ENCODE data around the gene STX16.
"Not testable (repeated sequence)": the region's sequence is repeated elsewhere in the genome, so short reads cannot be mapped to it uniquely, and the experiment has no call there.

STX16 gene

DNA sequence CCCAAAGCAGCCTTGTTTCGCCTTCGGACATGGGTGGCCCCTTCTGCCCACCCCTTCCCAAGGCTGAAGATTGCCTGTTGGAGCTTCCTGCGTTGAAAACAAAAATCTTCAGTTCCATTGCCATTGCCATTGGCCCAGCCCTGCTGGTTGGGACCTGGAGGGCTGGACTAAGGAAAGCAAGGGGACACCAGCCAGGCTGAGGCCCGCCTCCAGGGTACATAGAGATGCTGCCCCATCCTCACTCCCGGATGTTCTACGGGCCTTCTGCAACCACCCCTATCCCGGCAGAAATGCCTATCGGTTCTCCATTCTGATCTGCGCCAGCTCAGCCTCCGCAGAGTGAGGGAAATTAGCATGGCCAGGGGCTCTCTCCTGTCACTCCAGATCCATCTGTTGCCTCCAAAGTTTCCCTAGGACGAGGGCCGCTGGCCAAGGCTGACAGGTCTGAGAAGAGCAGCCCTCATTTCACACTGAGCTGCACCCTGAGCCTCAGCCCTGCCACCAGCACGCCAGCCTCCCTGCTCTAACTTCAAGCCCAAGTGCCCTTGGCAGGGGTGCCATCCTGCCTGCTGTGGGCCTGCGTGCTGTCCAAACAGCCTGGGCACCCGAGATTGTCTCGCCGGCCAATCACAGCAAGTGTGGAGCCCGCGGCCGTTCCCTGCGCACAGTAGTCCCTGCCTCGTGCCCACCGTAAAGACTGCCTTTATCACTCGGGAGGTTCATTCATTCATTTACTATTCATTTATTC is 13.4 kb upstream of the STX16 start:
- TF ChIP-seq POLR2A (IDR thresholded peaks at IDR 0.05; ENCODE audit: low read length) (no peak), GATA1 (IDR thresholded peaks at IDR 0.05; ENCODE audit: low read depth, low read length) (no peak)
- DNase-seq: no peak

DNA sequence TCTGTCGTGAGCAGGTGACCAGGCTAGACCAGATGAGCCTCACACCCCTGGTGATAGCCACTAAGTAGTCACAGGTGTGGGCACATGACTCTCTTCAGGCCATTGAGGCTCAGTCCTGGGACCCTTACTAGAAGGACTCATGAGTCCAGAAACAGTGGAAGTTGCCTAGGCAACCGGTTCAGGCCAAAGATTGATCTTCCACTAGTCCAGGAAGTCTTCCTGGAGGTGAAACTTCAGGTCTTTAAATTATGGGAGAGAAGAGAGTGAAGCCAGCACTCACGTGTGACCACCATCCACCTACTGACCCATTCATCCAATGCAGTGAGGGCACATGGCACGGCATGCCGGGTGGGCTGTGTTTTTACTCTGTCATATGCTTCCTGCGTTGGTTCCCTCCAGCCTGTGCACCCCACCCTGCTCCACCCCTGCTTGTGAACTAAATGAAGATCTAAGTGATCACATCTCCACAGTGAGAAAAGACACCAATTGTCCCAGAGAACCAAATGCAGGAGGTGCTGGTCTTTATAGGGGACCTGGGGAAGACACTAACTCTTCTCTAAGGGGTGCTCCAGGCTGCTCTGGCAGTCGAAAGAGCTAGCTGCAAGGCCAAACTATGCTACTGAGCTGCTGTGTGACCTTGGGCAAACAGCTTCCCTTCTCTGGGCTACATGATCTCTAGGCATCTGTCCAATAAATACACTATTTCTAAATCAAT is 12.5 kb upstream of the STX16 start:
- no peak for DNase-seq
- no peak for TF ChIP-seq GATA1 (IDR thresholded peaks at IDR 0.05; ENCODE audit: low read depth, low read length)
- no peak for TF ChIP-seq POLR2A (IDR thresholded peaks at IDR 0.05; ENCODE audit: low read length)

DNA sequence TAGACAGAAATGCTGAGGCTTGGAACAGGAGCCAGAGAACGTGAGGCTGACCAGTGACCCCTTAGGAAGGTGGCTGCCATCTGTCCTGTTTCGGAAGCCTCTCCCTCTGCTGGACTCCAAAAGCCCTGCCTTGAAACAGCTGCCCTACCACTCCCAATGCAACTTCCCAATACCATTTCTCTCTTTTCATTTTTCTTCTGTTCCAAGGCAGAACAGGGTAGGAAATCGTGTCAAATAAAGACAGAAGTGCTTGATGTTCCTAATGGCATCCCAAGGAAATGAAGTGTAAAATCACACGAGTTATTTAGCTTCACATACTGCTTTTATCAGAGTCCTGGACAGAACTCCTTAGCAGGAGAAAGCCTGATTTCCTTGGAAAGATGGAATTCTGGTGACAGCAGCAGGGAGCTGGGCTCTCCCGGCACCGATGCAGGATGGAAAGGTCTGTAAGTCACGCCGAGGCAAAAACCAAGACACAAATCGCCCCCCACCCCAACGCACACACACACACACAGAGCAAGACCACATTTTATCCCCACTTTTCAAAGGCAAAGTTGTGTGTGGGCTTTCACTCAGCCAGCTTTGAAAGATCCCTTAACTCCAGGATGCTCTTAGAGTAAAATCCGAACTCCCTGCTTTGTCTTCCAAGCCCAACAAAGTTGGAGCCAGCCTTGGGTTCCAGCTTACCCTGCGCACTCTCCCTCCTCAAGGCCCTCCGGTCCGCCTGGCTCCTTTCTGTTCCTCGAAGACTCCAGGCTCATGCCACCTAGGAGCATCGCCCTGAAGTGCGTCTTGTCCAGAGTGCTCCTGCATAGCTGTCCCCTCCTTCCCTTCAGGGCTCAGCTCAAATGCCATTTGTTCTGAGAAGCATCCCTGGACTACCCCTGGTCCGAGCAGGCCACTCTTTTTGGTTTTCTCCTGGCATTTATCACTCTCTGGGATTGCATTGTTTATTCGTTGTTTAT is 11.6 kb upstream of the STX16 start:
- no peak for DNase-seq
- TF ChIP-seq POLR2A (IDR thresholded peaks at IDR 0.05; ENCODE audit: low read length): no peak
- TF ChIP-seq GATA1 (IDR thresholded peaks at IDR 0.05; ENCODE audit: low read depth, low read length): no peak

DNA sequence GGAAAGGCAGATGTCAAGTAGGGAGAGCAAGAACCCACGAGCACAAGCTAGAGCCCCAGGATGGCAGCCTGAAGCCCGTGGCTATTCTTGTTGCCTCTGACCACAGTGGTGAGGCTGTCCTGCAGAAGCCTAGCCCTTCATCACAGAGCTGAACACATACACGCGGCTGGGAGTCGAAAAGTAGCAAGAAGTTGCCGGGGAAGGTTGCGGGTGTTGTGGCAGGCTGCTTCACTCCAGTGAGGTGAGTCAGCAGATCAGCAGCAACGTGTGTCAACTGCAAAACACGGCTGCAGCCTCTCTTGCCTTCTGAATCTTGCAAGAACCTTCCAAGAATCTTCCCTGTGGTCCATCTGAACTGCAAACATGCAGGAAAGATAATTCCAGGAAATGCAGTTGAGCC is 10.6 kb upstream of the STX16 start:
- no peak for DNase-seq
- TF ChIP-seq GATA1 (IDR thresholded peaks at IDR 0.05; ENCODE audit: low read depth, low read length) (no peak), POLR2A (IDR thresholded peaks at IDR 0.05; ENCODE audit: low read length) (no peak)

DNA sequence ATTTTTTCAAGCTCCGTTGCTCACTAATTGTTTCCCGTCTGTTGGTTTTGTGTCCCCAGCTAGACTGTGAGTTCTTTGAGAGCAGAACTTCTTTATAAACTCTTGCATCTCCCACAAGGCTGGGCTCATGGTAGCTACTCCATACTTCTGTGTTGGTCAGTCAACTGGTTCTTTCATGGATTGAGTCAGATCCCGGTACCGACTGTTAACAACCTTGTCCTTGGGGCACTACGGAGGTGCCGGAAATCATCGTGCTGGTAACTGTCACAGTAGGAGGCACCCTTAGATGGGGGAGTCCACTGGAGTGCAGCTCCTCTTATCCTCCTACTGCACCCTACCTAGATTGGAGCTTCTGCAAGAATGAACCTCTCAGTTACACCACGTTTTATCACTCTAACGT is 8.6 kb upstream of the STX16 start:
- TF ChIP-seq GATA1 (IDR thresholded peaks at IDR 0.05; ENCODE audit: low read depth, low read length) (no peak), POLR2A (IDR thresholded peaks at IDR 0.05; ENCODE audit: low read length) (no peak)
- no peak for DNase-seq

DNA sequence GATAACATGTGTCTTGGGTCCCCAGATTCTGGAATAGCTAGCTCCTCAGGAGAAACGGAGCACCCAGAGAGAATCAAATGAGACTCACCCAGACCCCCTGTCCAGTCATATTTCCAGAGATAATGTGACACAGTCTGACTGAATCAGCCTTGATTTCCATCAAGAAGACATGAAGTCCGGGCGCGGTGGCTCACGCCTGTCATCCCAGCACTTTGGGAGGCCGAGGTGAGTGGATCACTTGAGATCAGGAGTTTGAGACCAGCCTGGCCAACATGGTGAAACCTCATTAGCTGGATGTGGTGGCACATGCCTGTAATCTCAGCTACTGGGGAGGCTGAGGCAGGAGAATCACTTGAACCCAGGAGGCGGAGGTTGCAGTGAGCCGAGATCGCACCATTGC is 8.2 kb upstream of the STX16 start:
- DNase-seq: not testable (repeated sequence)

DNA sequence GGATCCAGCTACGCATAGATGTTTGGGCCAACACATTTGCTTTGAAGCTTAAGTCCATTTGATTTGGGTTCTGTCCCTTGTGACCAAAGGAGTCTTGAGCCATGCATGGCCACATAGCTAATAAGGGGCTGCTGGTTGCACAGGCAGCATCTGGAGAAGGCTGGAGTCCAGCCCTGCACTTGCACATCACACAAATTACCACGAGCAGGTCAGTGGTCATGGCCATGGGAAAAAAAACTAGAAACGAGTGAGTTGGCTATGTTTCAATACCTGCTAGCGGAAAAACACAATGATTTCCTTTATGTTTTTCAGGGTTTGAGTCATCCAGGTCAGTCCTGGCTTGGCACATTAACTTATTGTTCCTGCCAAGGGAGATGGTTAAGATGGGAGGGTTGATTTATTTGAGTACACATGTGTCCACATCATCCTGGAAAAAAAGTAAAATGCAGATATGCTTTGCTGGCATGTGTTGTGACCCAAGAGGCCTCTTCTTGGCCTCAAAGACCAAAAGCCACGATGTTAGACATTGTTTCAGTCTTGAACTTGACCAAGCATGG is 5.6 kb upstream of the STX16 start:
- no peak for DNase-seq
- TF ChIP-seq GATA1 (IDR thresholded peaks at IDR 0.05; ENCODE audit: low read depth, low read length): no peak
- no peak for TF ChIP-seq POLR2A (IDR thresholded peaks at IDR 0.05; ENCODE audit: low read length)

DNA sequence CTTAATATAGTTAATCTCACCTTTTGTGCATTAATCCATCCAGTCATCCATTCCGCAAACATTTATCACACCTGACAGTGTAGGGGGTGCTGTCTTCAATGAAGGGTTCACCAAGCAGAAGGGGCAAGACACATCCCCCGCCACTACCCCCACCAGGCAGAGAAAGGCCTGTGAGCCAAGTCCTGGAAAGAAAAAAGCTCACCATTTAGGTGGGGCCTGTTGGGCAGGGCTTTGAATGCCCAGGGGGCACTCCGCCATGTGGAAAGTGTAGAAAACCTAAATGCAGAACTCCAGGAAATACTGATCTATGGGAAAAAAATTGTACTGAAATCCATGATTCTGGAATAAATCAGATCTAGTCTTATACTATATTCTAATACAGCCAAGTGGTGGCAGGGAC is 4.8 kb upstream of the STX16 start:
- no peak for DNase-seq
- TF ChIP-seq POLR2A (IDR thresholded peaks at IDR 0.05; ENCODE audit: low read length): no peak
- no peak for TF ChIP-seq GATA1 (IDR thresholded peaks at IDR 0.05; ENCODE audit: low read depth, low read length)

DNA sequence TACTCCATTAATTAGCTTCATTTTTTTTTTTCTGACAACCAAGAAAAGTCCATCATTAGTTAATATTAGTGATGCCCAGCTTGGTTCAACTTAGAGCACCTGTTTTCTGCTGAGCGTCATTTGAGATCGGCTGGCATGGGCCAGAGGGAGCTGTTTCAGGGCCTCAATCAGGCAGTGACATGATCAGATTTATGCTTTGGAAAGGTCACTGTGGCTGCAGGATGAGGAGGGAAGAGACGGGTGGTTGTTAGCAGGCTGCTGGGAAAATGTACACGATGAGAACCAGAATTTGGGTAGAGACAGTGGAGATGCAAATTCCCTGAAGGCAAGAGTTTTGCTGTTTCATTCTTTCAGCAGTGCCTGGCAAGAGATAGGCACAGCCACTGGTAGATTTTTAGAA is 4.4 kb upstream of the STX16 start:
- DNase-seq: no peak
- TF ChIP-seq POLR2A (IDR thresholded peaks at IDR 0.05; ENCODE audit: low read length) (no peak), GATA1 (IDR thresholded peaks at IDR 0.05; ENCODE audit: low read depth, low read length) (no peak)

DNA sequence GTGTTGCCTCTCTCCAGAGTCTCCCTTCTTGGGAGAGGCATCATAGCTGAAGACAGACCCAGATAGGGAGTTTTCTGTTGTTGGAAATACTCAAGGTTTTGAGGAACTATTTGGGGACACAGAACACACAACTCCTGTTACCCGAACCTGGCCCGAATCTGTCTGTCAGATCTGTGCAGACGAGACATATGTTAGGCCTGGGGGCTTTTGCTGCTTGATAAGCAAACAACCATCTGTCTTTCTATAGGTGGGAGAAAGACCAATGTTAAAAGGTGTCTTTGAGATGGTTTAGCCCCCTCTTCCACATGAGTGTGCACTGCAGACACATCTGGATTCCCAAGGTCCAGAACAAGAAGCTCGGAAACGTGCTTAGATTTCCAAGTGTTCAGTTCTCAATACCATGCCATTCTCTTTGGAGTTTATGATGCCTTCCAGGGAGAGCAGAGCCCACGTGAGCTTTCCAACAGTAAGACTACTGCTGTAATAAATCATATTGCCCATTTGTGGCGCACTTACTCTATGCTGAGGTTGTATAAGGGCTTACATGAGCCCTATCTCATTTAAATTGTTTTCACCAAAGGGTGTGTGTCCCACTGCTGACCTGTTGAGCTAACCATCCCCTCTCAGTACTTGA is 3.8 kb upstream of the STX16 start:
- peak; percentile 10 to 24 for DNase-seq
- no peak for TF ChIP-seq GATA1 (IDR thresholded peaks at IDR 0.05; ENCODE audit: low read depth, low read length)
- no peak for TF ChIP-seq POLR2A (IDR thresholded peaks at IDR 0.05; ENCODE audit: low read length)

DNA sequence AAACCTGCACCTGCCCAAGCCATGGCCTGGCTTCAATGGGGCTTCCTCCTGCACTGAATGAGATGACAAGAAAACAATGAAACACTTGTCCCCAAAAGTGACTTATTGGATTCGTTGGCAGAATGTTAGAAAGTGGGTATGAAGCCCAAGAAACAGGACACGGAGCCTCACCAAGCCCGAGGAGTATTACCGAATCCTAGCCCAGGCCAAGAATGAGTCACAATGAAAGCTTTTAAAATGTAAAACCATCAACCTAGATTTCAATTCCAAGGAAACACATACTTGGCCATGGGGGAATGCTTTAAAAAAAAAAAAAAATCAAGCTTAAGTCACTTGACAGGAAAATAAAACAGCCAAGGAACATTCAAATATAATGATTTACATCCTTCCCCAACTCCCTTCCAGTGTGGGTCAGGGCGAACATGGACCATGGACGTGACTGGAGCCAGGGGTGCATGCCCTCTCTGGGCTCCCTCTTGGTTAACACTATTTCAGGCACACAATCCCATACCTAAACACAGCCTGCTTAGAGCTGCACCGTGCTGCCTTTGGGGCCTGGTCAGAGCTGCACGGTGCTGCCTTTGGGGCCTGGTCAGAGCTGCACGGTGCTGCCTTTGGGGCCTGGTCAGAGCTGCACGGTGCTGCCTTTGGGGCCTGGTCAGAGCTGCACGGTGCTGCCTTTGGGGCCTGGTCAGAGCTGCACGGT is 3.1 kb upstream of the STX16 start:
- no peak for DNase-seq
- TF ChIP-seq GATA1 (IDR thresholded peaks at IDR 0.05; ENCODE audit: low read depth, low read length) (no peak), POLR2A (IDR thresholded peaks at IDR 0.05; ENCODE audit: low read length) (no peak)

DNA sequence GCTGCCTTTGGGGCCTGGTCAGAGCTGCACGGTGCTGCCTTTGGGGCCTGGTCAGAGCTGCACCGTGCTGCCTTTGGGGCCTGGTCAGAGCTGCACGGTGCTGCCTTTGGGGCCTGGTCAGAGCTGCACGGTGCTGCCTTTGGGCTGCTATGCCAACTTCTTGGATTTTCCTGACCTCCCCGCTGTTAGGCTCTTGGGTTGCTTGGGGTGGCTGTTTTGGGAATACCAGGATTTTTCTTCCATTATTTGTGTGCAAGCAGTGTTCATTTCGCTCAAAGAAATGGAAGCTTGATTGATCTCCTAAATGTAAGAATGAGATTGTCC is 2.6 kb upstream of the STX16 start:
- not testable (repeated sequence) for DNase-seq
